ENCODE data around the gene FLRT1.

The FLRT1 gene

GRCh38 chr11:64078284-64078683 lies 42.6 kb downstream of the FLRT1 start:
- no peak for DNase-seq (ENCODE audit: low read depth in 2 of 2)
- H3K4me3 ChIP-seq (replicated peaks in 1 of 2; ENCODE audit: low read depth in 2 of 2, low read length in 2 of 2), result no peak overlapping the region
- TF ChIP-seq CTCF (IDR thresholded peaks at IDR 0.05; ENCODE audit: low read depth, low read length), result no peak

- no peak for TF ChIP-seq CTCF (IDR thresholded peaks at IDR 0.05; ENCODE audit: low read depth, low read length)
- DNase-seq (ENCODE audit: low read depth in 2 of 2), result no peak
- H3K4me3 ChIP-seq (replicated peaks in 1 of 2; ENCODE audit: low read depth in 2 of 2, low read length in 2 of 2), result no peak overlapping the region
These were observed 43.2 kb downstream of the FLRT1 start for GRCh38 chr11:64078905-64079304.

- no peak for DNase-seq (ENCODE audit: low read depth in 2 of 2)
- no peak for TF ChIP-seq CTCF (IDR thresholded peaks at IDR 0.05; ENCODE audit: low read depth, low read length)
- H3K4me3 ChIP-seq (replicated peaks in 1 of 2; ENCODE audit: low read depth in 2 of 2, low read length in 2 of 2), result no peak overlapping the region
These were observed 44.7 kb downstream of the FLRT1 start for GRCh38 chr11:64080390-64080789.

- no peak overlapping the region for H3K4me3 ChIP-seq (replicated peaks in 1 of 2; ENCODE audit: low read depth in 2 of 2, low read length in 2 of 2)
- TF ChIP-seq CTCF (IDR thresholded peaks at IDR 0.05; ENCODE audit: low read depth, low read length), result no peak
- DNase-seq (ENCODE audit: low read depth in 2 of 2), result no peak
These were observed 46.2 kb downstream of the FLRT1 start for GRCh38 chr11:64081745-64082442.

GRCh38 chr11:64083398-64084080 lies 47.8 kb downstream of the FLRT1 start:
- no peak overlapping the region for H3K4me3 ChIP-seq (replicated peaks in 1 of 2; ENCODE audit: low read depth in 2 of 2, low read length in 2 of 2)
- no peak for DNase-seq (ENCODE audit: low read depth in 2 of 2)
- TF ChIP-seq CTCF (IDR thresholded peaks at IDR 0.05; ENCODE audit: low read depth, low read length), result no peak

- no peak for DNase-seq (ENCODE audit: low read depth in 2 of 2)
- H3K4me3 ChIP-seq (replicated peaks in 1 of 2; ENCODE audit: low read depth in 2 of 2, low read length in 2 of 2), result no peak overlapping the region
- TF ChIP-seq CTCF (IDR thresholded peaks at IDR 0.05; ENCODE audit: low read depth, low read length), result no peak
These were observed 48.6 kb downstream of the FLRT1 start for GRCh38 chr11:64084146-64084950.

Measured in cardiac fibroblast (primary cell).